Peyer's patch (tissue), 4 donors: ENCODE measurements around the gene C1QTNF6. TPM values are rescaled to one million over a fixed set of nuclear protein-coding genes. Genes with fewer than 3 reads are reported as not detected.

Experiments used
- DNase-seq, 3 donors: peaks; one replicate each; pipeline ENCODE4 v3.0.0-alpha.2; 2017 to 2019
- H3K27ac ChIP-seq, 4 donors: fragments of 200-600 bp; sonication (generic); one replicate each; pipeline ENCODE4 v1.5.1; 2016 to 2019
- H3K27me3 ChIP-seq, 2 donors: fragments of 200-600 bp; sonication (generic); one replicate each; pipeline ENCODE4 v1.5.1; 2019
- H3K36me3 ChIP-seq, 3 donors: fragments of 200-600 bp; sonication (generic); one replicate each; pipeline ENCODE4 v1.5.1; 2016 to 2019
- H3K4me1 ChIP-seq, 4 donors: fragments of 200-600 bp; sonication (generic); one replicate each; pipeline ENCODE4 v1.5.1; 2016 to 2019
- H3K4me3 ChIP-seq, 4 donors: fragments of 200-600 bp; sonication (generic); 1 replicate in 3 of 4; 2 replicates in 1 of 4; pipeline ENCODE4 v1.5.1; 2016 to 2019; ENCODE audit warnings: mild to moderate bottlenecking in 1 of 4
- H3K9me3 ChIP-seq, 4 donors: fragments of 200-600 bp; sonication (generic); one replicate each; pipeline ENCODE4 v1.5.1; 2016 to 2019; ENCODE audit warnings: mild to moderate bottlenecking in 1 of 4
- CTCF ChIP-seq, 6 experiments: fragments of 450-650 bp in 4 of 6; fragments of 200-600 bp in 2 of 6; sonication (generic) in 1 of 6; IDR thresholded peaks; one replicate each; pipeline ENCODE4 v1.5.1; 2017 to 2019; ENCODE audit warnings: antibody characterized with exemption in 6 of 6, mild to moderate bottlenecking in 3 of 6, moderate library complexity in 1 of 6
- POLR2A ChIP-seq, 2 donors: fragments of 450-650 bp; IDR thresholded peaks; one replicate each; pipeline ENCODE4 v1.5.1; 2017; ENCODE audit warnings: antibody characterized with exemption in 2 of 2, mild to moderate bottlenecking in 2 of 2, moderate library complexity in 2 of 2
- total RNA-seq, 4 donors: library from RNA; depleted of rRNA; stranded (reverse); fragments of >200 nt; gene quantifications; one replicate each; pipeline ENCODE4 v1.1.0, GENCODE V29; 2016

The C1QTNF6 gene
- total RNA-seq, 4 donors from 2014 or later: 3.9 to 9.4 (median 5.9) TPM

GRCh38 chr22:37232140-37232998 is 44.3 kb upstream of the C1QTNF6 start:
- H3K9me3 ChIP-seq: no peaks in the 10 kb centered on the region
- TF ChIP-seq CTCF (IDR thresholded peaks at IDR 0.05): no peak
- TF ChIP-seq POLR2A (IDR thresholded peaks at IDR 0.05): no peak
- H3K4me1 ChIP-seq: peaks cover 0 to 73% (median 44%) of the 10 kb centered on the region in 4 donors
- DNase-seq: peak; percentile 39 to 49 (median 45)
- peak overlapping the region in 3 of 4 donors; percentile 85 to 94 (median 91) for H3K27ac ChIP-seq
- no peaks in the 10 kb centered on the region for H3K36me3 ChIP-seq
- no peak overlapping the region for H3K4me3 ChIP-seq
- H3K27me3 ChIP-seq: no peaks in the 10 kb centered on the region

GRCh38 chr22:37231406-37232139 is 43.5 kb upstream of the C1QTNF6 start:
- no peaks in the 10 kb centered on the region for H3K9me3 ChIP-seq
- H3K4me1 ChIP-seq: peaks cover 0 to 67% (median 41%) of the 10 kb centered on the region in 4 donors
- H3K27ac ChIP-seq: peak overlapping the region; percentile 85 to 94 (median 88)
- H3K27me3 ChIP-seq: no peaks in the 10 kb centered on the region
- TF ChIP-seq CTCF (IDR thresholded peaks at IDR 0.05) (no peak), POLR2A (IDR thresholded peaks at IDR 0.05) (no peak)
- DNase-seq: peak in 2 of 3 donors; percentile 37 to 49
- no peak overlapping the region for H3K4me3 ChIP-seq
- H3K36me3 ChIP-seq: no peaks in the 10 kb centered on the region

GRCh38 chr22:37230673-37231405 is 42.8 kb upstream of the C1QTNF6 start:
- no peaks in the 10 kb centered on the region for H3K27me3 ChIP-seq
- peaks cover 0 to 64% (median 38%) of the 10 kb centered on the region in 4 donors for H3K4me1 ChIP-seq
- DNase-seq: peak in 2 of 3 donors; percentile 39 to 65
- H3K9me3 ChIP-seq: no peaks in the 10 kb centered on the region
- TF ChIP-seq POLR2A (IDR thresholded peaks at IDR 0.05) (no peak), CTCF (IDR thresholded peaks at IDR 0.05) (no peak)
- H3K36me3 ChIP-seq: no peaks in the 10 kb centered on the region
- H3K27ac ChIP-seq: peak overlapping the region; percentile 85 to 94 (median 88)
- no peak overlapping the region for H3K4me3 ChIP-seq

- H3K27me3 ChIP-seq: no peaks in the 10 kb centered on the region
- peaks cover 0 to 57% (median 35%) of the 10 kb centered on the region in 4 donors for H3K4me1 ChIP-seq
- H3K27ac ChIP-seq: peak overlapping the region; percentile 85 to 94 (median 88)
- H3K9me3 ChIP-seq: no peaks in the 10 kb centered on the region
- peak; percentile 59 to 97 (median 95) for DNase-seq
- peaks cover 0 to 3% (median 0%) of the 10 kb centered on the region in 3 donors for H3K36me3 ChIP-seq
- peak overlapping the region in 1 of 4 donors; percentile 13 for H3K4me3 ChIP-seq
- no peak for TF ChIP-seq CTCF (IDR thresholded peaks at IDR 0.05)
- TF ChIP-seq POLR2A (IDR thresholded peaks at IDR 0.05): no peak
Observed at GRCh38 chr22:37229805-37230672, 42.0 kb upstream of the C1QTNF6 start.
